ENCODE measurements around the gene AMZ2.
"Not testable (repeated sequence)": the region's sequence is repeated elsewhere in the genome, so short reads cannot be mapped to it uniquely, and the experiment has no call there.

The AMZ2 gene

GRCh38 chr17:68219429-68219828, 28.4 kb upstream of the AMZ2 start:
- not testable (repeated sequence) for H3K27ac ChIP-seq, H3K4me3 ChIP-seq

GRCh38 chr17:68220186-68220585, 27.7 kb upstream of the AMZ2 start:
- H3K4me3 ChIP-seq, H3K27ac ChIP-seq: not testable (repeated sequence)

- not testable (repeated sequence) for H3K27ac ChIP-seq, H3K4me3 ChIP-seq
Measured at GRCh38 chr17:68220786-68221185, 27.1 kb upstream of the AMZ2 start.

GRCh38 chr17:68221786-68222185, 26.1 kb upstream of the AMZ2 start:
- H3K27ac ChIP-seq, result no peak overlapping the region
- no peak overlapping the region for H3K4me3 ChIP-seq

GRCh38 chr17:68222606-68223005, 25.2 kb upstream of the AMZ2 start:
- no peak overlapping the region for H3K27ac ChIP-seq

GRCh38 chr17:68225055-68225454, 22.8 kb upstream of the AMZ2 start:
- H3K4me3 ChIP-seq, H3K27ac ChIP-seq: not testable (repeated sequence)

More at GRCh38 chr17:68222606-68223005, 25.2 kb upstream of the AMZ2 start:
- H3K4me3 ChIP-seq, result no peak overlapping the region

GRCh38 chr17:68228039-68228680, 19.7 kb upstream of the AMZ2 start:
- peak overlapping the region in 2 of 21 experiments; percentile 22 to 66 for H3K27ac ChIP-seq

GRCh38 chr17:68228817-68229570, 18.8 kb upstream of the AMZ2 start:
- Histone ChIP-seq H3K4me3 (no peak overlapping the region), H3K27ac (peak overlapping the region in 6 of 21 experiments; percentile 12 to 66 (median 52))

More at GRCh38 chr17:68228039-68228680, 19.7 kb upstream of the AMZ2 start:
- H3K4me3 ChIP-seq, result not testable (repeated sequence)

- Histone ChIP-seq H3K4me3 (no peak overlapping the region), H3K27ac (no peak overlapping the region)
Measured at GRCh38 chr17:68229619-68230018, 18.2 kb upstream of the AMZ2 start.

GRCh38 chr17:68231131-68231530, 16.7 kb upstream of the AMZ2 start:
- not testable (repeated sequence) for H3K4me3 ChIP-seq, H3K27ac ChIP-seq

GRCh38 chr17:68231541-68231940, 16.3 kb upstream of the AMZ2 start:
- Histone ChIP-seq H3K27ac (no peak overlapping the region), H3K4me3 (no peak overlapping the region)

- H3K27ac ChIP-seq, result peak overlapping the region in 2 of 21 experiments; percentile 25 to 42
- not testable (repeated sequence) for H3K4me3 ChIP-seq
Measured at GRCh38 chr17:68232741-68233140, 15.1 kb upstream of the AMZ2 start.

GRCh38 chr17:68234726-68235335, 13.0 kb upstream of the AMZ2 start:
- H3K4me3 ChIP-seq, result not testable (repeated sequence)
- H3K27ac ChIP-seq, result peak overlapping the region in 18 of 21 experiments; percentile 55 to 90 (median 80)

GRCh38 chr17:68235336-68235791, 12.5 kb upstream of the AMZ2 start:
- peak overlapping the region in 20 of 21 experiments; percentile 42 to 90 (median 79) for H3K27ac ChIP-seq
- not testable (repeated sequence) for H3K4me3 ChIP-seq

GRCh38 chr17:68237369-68238163, 10.3 kb upstream of the AMZ2 start:
- peak overlapping the region in 20 of 21 experiments; percentile 5 to 95 (median 74) for H3K27ac ChIP-seq
- H3K4me3 ChIP-seq, result not testable (repeated sequence)

- no peak overlapping the region for H3K4me3 ChIP-seq
- H3K27ac ChIP-seq, result peak overlapping the region in 20 of 21 experiments; percentile 5 to 95 (median 74)
Measured at GRCh38 chr17:68238164-68238870, 9.5 kb upstream of the AMZ2 start.

GRCh38 chr17:68238871-68239253, 9.0 kb upstream of the AMZ2 start:
- Histone ChIP-seq H3K4me3 (no peak overlapping the region), H3K27ac (peak overlapping the region in 16 of 21 experiments; percentile 23 to 95 (median 74))

- Histone ChIP-seq H3K27ac (peak overlapping the region in 16 of 21 experiments; percentile 6 to 95 (median 74)), H3K4me3 (no peak overlapping the region)
Measured at GRCh38 chr17:68239632-68240366, 8.0 kb upstream of the AMZ2 start.
